ENCODE data around the gene CTSZ. TPM values are rescaled to one million over a fixed set of nuclear protein-coding genes. Genes with fewer than 3 reads are reported as not detected.

The CTSZ gene
- total and polyA plus RNA-seq, 4 donors: 11.8 to 233 (median 188) TPM

- no peaks in the 10 kb centered on the region for H3K9me3 ChIP-seq (ENCODE audit: control insufficient read depth in 4 of 4, low read length in 3 of 4)
- H3K27me3 ChIP-seq (ENCODE audit: control insufficient read depth in 4 of 4, insufficient read depth in 4 of 4, low read length in 3 of 4): no peaks in the 10 kb centered on the region
- no peak overlapping the region for H3K27ac ChIP-seq (ENCODE audit: low read depth in 1 of 2, low read length in 2 of 2)
- TF ChIP-seq REST (IDR thresholded peaks at IDR 0.05) (no peak), FOXA1 (IDR thresholded peaks at IDR 0.05) (no peak), YY1 (IDR thresholded peaks at IDR 0.05) (no peak), SP1 (IDR thresholded peaks at IDR 0.05) (no peak), HNF4A (conservative IDR thresholded peaks at IDR 0.05) (no peak), MAX (IDR thresholded peaks at IDR 0.05) (no peak), JUND (IDR thresholded peaks at IDR 0.05) (no peak), RXRA (IDR thresholded peaks at IDR 0.05) (no peak)
- H3K9ac ChIP-seq (ENCODE audit: low read depth in 1 of 2, low read length in 2 of 2): no peak overlapping the region
- no peak for DNase-seq (ENCODE audit: low spot score)
- H3K4me1 ChIP-seq (ENCODE audit: control insufficient read depth in 4 of 4, insufficient read depth in 4 of 4, low read length in 3 of 4): no peaks in the 10 kb centered on the region
- WGBS: 66% methylated on average over 8 of the region's 8 CpGs
- H3K36me3 ChIP-seq (ENCODE audit: control insufficient read depth in 4 of 4, insufficient read depth in 3 of 4, low read depth in 1 of 4, low read length in 3 of 4): no peaks in the 10 kb centered on the region
- no peak overlapping the region for H3K4me3 ChIP-seq (ENCODE audit: low read depth in 1 of 3, low read length in 3 of 3)
Observed at GRCh38 chr20:58963060-58963584, 43.9 kb downstream of the CTSZ start.

- no peak overlapping the region for H3K4me3 ChIP-seq (ENCODE audit: low read depth in 1 of 3, low read length in 3 of 3)
- TF ChIP-seq RXRA (IDR thresholded peaks at IDR 0.05) (no peak), CTCF (IDR thresholded peaks at IDR 0.05; ENCODE audit: low read depth, low read length, missing input control) (no peak), NR2F2 (IDR thresholded peaks at IDR 0.05) (no peak), ZBTB33 (IDR thresholded peaks at IDR 0.05) (no peak), TAF1 (conservative IDR thresholded peaks at IDR 0.05) (no peak), ATF3 (IDR thresholded peaks at IDR 0.05) (no peak), FOXA2 (IDR thresholded peaks at IDR 0.05) (no peak), HNF4G (IDR thresholded peaks at IDR 0.05) (no peak)
- no peak overlapping the region for H3K27ac ChIP-seq (ENCODE audit: low read depth in 1 of 2, low read length in 2 of 2)
- no peaks in the 10 kb centered on the region for H3K27me3 ChIP-seq (ENCODE audit: control insufficient read depth in 4 of 4, insufficient read depth in 4 of 4, low read length in 3 of 4)
- 76% methylated on average over 6 of the region's 6 CpGs for WGBS
- DNase-seq (ENCODE audit: low spot score): no peak
- H3K9ac ChIP-seq (ENCODE audit: low read depth in 1 of 2, low read length in 2 of 2): no peak overlapping the region
- H3K4me1 ChIP-seq (ENCODE audit: control insufficient read depth in 4 of 4, insufficient read depth in 4 of 4, low read length in 3 of 4): no peaks in the 10 kb centered on the region
- no peaks in the 10 kb centered on the region for H3K36me3 ChIP-seq (ENCODE audit: control insufficient read depth in 4 of 4, insufficient read depth in 3 of 4, low read depth in 1 of 4, low read length in 3 of 4)
- H3K9me3 ChIP-seq (ENCODE audit: control insufficient read depth in 4 of 4, low read length in 3 of 4): no peaks in the 10 kb centered on the region
Observed at GRCh38 chr20:58959652-58960051, 47.4 kb downstream of the CTSZ start.
